Fibroblast of lung (primary cell): ENCODE data around the gene LRIT1. TPM values are rescaled to one million over a fixed set of nuclear protein-coding genes. Genes with fewer than 3 reads are reported as not detected.

Experiments
- DNase-seq, 2 donors: peaks; one replicate each; pipeline versions ENCODE4 v3.0.0 to v3.0.0-alpha.2; 2010; ENCODE audit warnings: low read depth in 2 of 2
- H2AFZ ChIP-seq: 2 replicates; pipeline ENCODE4 v1.5.1; 2012; ENCODE audit warnings: low read length, control low read depth, inconsistent platforms
- H3K27ac ChIP-seq: 2 replicates; pipeline ENCODE4 v1.5.1; 2011; ENCODE audit warnings: low read length, control low read depth; ENCODE audit not compliant: insufficient read depth
- H3K27me3 ChIP-seq: 2 replicates; pipeline ENCODE4 v1.5.1; 2011; ENCODE audit warnings: mild to moderate bottlenecking, low read length; ENCODE audit not compliant: control insufficient read depth, insufficient read depth
- H3K36me3 ChIP-seq: 2 replicates; pipeline ENCODE4 v1.5.1; 2011; ENCODE audit warnings: low read length; ENCODE audit not compliant: control insufficient read depth, insufficient read depth
- H3K4me1 ChIP-seq: 2 replicates; pipeline ENCODE4 v1.5.1; 2011; ENCODE audit warnings: low read length; ENCODE audit not compliant: control insufficient read depth, insufficient read depth; ENCODE audit errors: extremely low read depth
- H3K4me2 ChIP-seq: 2 replicates; pipeline ENCODE4 v1.5.1; 2011; ENCODE audit warnings: low read length, control low read depth; ENCODE audit not compliant: insufficient read depth; ENCODE audit errors: extremely low read depth
- H3K4me3 ChIP-seq, 4 experiments: fragments of 200-600 bp in 1 of 4; sonication (generic) in 1 of 4; replicated peaks in 1 of 4; 2 replicates each; pipeline ENCODE4 v1.5.1; 2011 to 2016; ENCODE audit warnings: low read length in 4 of 4, low read depth in 3 of 4, mild to moderate bottlenecking in 3 of 4, control low read depth in 2 of 4, inconsistent platforms in 1 of 4, mixed read lengths in 1 of 4; ENCODE audit not compliant: insufficient read depth in 1 of 4; ENCODE audit errors: control extremely low read depth in 1 of 4
- H3K79me2 ChIP-seq: 2 replicates; pipeline ENCODE4 v1.5.1; 2012; ENCODE audit warnings: mild to moderate bottlenecking, low read length, inconsistent platforms; ENCODE audit not compliant: control insufficient read depth, insufficient read depth
- H3K9ac ChIP-seq: 2 replicates; pipeline ENCODE4 v1.5.1; 2011; ENCODE audit warnings: mild to moderate bottlenecking, low read length, control low read depth; ENCODE audit not compliant: insufficient read depth
- H3K9me3 ChIP-seq: 2 replicates; pipeline ENCODE4 v1.5.1; 2012; ENCODE audit warnings: low read depth, low read length; ENCODE audit not compliant: control insufficient read depth, insufficient read depth
- H4K20me1 ChIP-seq: 2 replicates; pipeline ENCODE4 v1.5.1; 2011; ENCODE audit warnings: low read length; ENCODE audit not compliant: control insufficient read depth, insufficient read depth; ENCODE audit errors: extremely low read depth
- EZH2 ChIP-seq: IDR thresholded peaks from 2 replicates; pipeline ENCODE4 v1.5.1; 2012; ENCODE audit warnings: low read length, control low read depth, mild to moderate bottlenecking; ENCODE audit errors: missing control alignments
- polyA plus RNA-seq, 2 donors: library from polyadenylated mRNA; depleted of rRNA in 1 of 2; stranded (reverse) in 1 of 2; unstranded in 1 of 2; fragments of >200 nt; gene quantifications; 2 replicates each; pipeline ENCODE4 v1.2.1, GENCODE V29; 2011 to 2012; ENCODE audit warnings: missing spikeins in 1 of 2
- total RNA-seq: library from RNA; depleted of rRNA; stranded (reverse); fragments of >200 nt; gene quantifications from 2 replicates; pipeline ENCODE4 v1.2.1, GENCODE V29; 2014
- TF ChIP-seq, protein P1 (sequence below), 2 donors: IDR thresholded peaks in 1 of 2; conservative IDR thresholded peaks in 1 of 2; 1 replicate in 1 of 2; 2 replicates in 1 of 2; pipeline ENCODE4 v1.5.1; 2011 to 2012; ENCODE audit warnings: low read length in 2 of 2, control low read depth in 1 of 2, inconsistent platforms in 1 of 2, low read depth in 1 of 2, mild to moderate bottlenecking in 1 of 2

LRIT1 gene
- total and polyA plus RNA-seq, 2 donors (not counting 1 experiment from before 2014, with no cell fraction given) = not detected

DNA sequence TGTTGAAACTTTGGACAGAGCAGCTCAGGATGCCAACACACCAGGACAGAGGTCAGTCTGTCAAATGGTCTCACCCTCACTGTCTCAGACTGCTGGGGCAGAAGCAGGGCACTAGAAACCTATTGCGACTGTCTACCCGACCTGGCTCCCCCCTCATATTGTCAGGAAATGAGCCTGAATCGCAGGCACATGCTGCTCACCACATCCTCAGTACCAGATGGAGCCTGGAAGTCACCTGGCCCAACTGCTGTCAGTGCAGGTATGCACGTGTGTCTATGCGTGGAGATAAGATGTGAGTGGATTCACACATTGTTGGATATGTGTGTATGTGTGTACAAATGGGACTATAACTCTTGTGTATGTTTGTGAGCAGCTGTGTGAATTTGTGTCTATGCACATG, 50.2 kb downstream of the LRIT1 start:
- H3K9ac ChIP-seq = no peak overlapping the region
- H3K4me2 ChIP-seq = no peak overlapping the region
- no peak overlapping the region for H3K4me3 ChIP-seq
- DNase-seq = no peak
- H3K36me3 ChIP-seq = no peaks in the 10 kb centered on the region
- no peaks in the 10 kb centered on the region for H4K20me1 ChIP-seq
- H3K27me3 ChIP-seq = peaks cover 32% of the 10 kb centered on the region
- TF ChIP-seq EZH2 = no peak
- TF ChIP-seq, protein P1, sequence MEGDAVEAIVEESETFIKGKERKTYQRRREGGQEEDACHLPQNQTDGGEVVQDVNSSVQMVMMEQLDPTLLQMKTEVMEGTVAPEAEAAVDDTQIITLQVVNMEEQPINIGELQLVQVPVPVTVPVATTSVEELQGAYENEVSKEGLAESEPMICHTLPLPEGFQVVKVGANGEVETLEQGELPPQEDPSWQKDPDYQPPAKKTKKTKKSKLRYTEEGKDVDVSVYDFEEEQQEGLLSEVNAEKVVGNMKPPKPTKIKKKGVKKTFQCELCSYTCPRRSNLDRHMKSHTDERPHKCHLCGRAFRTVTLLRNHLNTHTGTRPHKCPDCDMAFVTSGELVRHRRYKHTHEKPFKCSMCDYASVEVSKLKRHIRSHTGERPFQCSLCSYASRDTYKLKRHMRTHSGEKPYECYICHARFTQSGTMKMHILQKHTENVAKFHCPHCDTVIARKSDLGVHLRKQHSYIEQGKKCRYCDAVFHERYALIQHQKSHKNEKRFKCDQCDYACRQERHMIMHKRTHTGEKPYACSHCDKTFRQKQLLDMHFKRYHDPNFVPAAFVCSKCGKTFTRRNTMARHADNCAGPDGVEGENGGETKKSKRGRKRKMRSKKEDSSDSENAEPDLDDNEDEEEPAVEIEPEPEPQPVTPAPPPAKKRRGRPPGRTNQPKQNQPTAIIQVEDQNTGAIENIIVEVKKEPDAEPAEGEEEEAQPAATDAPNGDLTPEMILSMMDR (conservative IDR thresholded peaks at IDR 0.05 in 1 of 2, IDR thresholded peaks at IDR 0.05 in 1 of 2; ENCODE audit: low read depth in 1 of 2, low read length in 2 of 2) = no peak
- H3K4me1 ChIP-seq = no peaks in the 10 kb centered on the region
- no peaks in the 10 kb centered on the region for H3K9me3 ChIP-seq
- no peak overlapping the region for H3K27ac ChIP-seq
- H3K79me2 ChIP-seq = no peaks in the 10 kb centered on the region
- no peak overlapping the region for H2AFZ ChIP-seq

DNA sequence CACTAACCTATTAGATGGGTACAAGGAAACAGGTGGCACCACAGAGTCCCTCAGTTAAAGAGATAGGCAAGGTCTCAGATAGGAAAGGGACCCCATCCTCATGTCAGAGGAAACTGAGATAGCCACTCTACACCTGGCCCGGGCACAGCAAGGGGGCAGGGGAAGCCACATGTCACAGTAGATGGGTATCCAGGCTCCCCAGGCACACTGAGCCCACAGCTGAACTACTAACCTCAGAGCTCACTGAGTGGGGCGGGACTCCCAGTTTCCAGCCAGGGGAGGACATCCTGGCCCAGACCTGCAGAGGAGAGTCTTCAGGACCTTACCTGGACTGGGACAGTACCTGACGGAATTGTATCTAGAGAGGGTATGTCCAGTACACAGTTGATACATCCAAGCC, 50.7 kb downstream of the LRIT1 start:
- Histone ChIP-seq H3K9ac (no peak overlapping the region), H3K4me3 (no peak overlapping the region), H3K4me2 (no peak overlapping the region), H3K4me1 (no peaks in the 10 kb centered on the region), H4K20me1 (no peaks in the 10 kb centered on the region), H3K27ac (no peak overlapping the region), H3K36me3 (no peaks in the 10 kb centered on the region), H3K27me3 (peaks cover 27% of the 10 kb centered on the region), H3K9me3 (no peaks in the 10 kb centered on the region), H3K79me2 (no peaks in the 10 kb centered on the region), H2AFZ (no peak overlapping the region)
- TF ChIP-seq EZH2 = no peak
- TF ChIP-seq, protein P1 (conservative IDR thresholded peaks at IDR 0.05 in 1 of 2, IDR thresholded peaks at IDR 0.05 in 1 of 2; ENCODE audit: low read depth in 1 of 2, low read length in 2 of 2) = no peak
- DNase-seq = no peak

DNA sequence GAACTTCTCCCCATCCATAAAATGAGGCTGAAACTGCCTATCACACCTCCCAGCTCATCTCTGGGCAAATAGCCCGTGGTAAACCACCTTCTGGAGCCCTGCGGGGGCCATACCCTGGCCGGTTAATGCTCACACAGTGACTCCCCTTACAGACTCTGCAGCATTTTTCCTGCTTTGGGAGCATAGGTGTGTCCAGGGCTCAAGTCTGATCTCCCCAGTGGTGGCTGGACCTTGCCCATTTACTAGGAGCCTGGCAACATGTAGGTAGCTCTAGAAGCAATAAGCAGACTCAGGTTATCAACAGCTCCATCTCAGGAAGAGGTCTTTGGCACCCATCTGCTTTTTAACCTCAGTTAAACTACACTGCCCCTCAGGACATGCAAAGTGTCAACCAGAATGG, 52.5 kb downstream of the LRIT1 start:
- no peak for DNase-seq
- Histone ChIP-seq H3K36me3 (no peaks in the 10 kb centered on the region), H3K4me2 (no peak overlapping the region), H3K27ac (no peak overlapping the region), H3K9me3 (no peaks in the 10 kb centered on the region), H3K4me1 (no peaks in the 10 kb centered on the region), H4K20me1 (no peaks in the 10 kb centered on the region), H2AFZ (no peak overlapping the region), H3K4me3 (no peak overlapping the region), H3K9ac (no peak overlapping the region), H3K27me3 (peaks cover 12% of the 10 kb centered on the region), H3K79me2 (no peaks in the 10 kb centered on the region)
- TF ChIP-seq, protein P1 (conservative IDR thresholded peaks at IDR 0.05 in 1 of 2, IDR thresholded peaks at IDR 0.05 in 1 of 2; ENCODE audit: low read depth in 1 of 2, low read length in 2 of 2) = no peak
- TF ChIP-seq EZH2 = no peak
